Hair follicle dermal papilla cell (primary cell): ENCODE measurements around the gene KNG1. TPM values are rescaled to one million over a fixed set of nuclear protein-coding genes. Genes with fewer than 3 reads are reported as not detected.

Source experiments
- small RNA-seq: library from RNA; depleted of rRNA; stranded (forward); fragments of <200 nt; gene quantifications from one replicate; pipeline ENCODE3, GENCODE V24; 2012
- total RNA-seq: library from RNA; depleted of rRNA; stranded (reverse); fragments of >200 nt; gene quantifications from 2 replicates; pipeline ENCODE4 v1.2.3, GENCODE V29; 2012

The KNG1 gene
- total RNA-seq = not detected in 2 replicates

GRCh38 chr3:186717039-186717457 lies at the start of gene KNG1:
TSS of gene KNG1 (plus strand) at chr3:186717359. CDS start at chr3:186717543, 184 bp downstream.

GRCh38 chr3:186783058-186783730 lies 66.0 kb downstream of the KNG1 start, which contains the start of gene EIF4A2:
TSS of gene EIF4A2 (plus strand) at chr3:186783577. CDS start at chr3:186783611, 34 bp downstream.

Small RNA genes lying within 50 kb of the gene (small RNA-seq; reads per million reads assigned to genes)
- not detected for gene RF00092
- not detected for gene RNU6-1105P
- not detected for gene SNORA4
- gene SNORA63 = not detected
- gene SNORA81 = not detected
- gene SNORD2 = not detected

Other genes starting within 250 kb of the KNG1 start
- gene CRYGS, start 173.0 kb upstream of the KNG1 start, total RNA-seq = 0.65 and 0.85 TPM in 2 replicates
- gene TBCCD1, start 150.0 kb upstream of the KNG1 start, total RNA-seq = 15.7 and 22.6 TPM in 2 replicates
- gene DNAJB11, start 146.6 kb upstream of the KNG1 start, total RNA-seq = 31.6 and 32.9 TPM in 2 replicates
- not detected in 2 replicates for gene AHSG, start 104.3 kb upstream of the KNG1 start, total RNA-seq
- gene FETUB, start 77.0 kb upstream of the KNG1 start, total RNA-seq = not detected in 2 replicates
- not detected in 2 replicates for gene HRG, start 51.3 kb upstream of the KNG1 start, total RNA-seq
- 383 and 424 TPM in 2 replicates for gene EIF4A2, start 66.2 kb downstream of the KNG1 start, total RNA-seq
- gene RFC4, start 89.1 kb downstream of the KNG1 start, total RNA-seq = 3.6 and 6.5 TPM in 2 replicates
- not detected in 2 replicates for gene ADIPOQ, start 125.4 kb downstream of the KNG1 start, total RNA-seq
- 3.9 and 4.6 TPM in 2 replicates for gene ST6GAL1, start 213.2 kb downstream of the KNG1 start, total RNA-seq